Measurements from ENCODE around the gene ARHGAP42.

ARHGAP42 gene

GRCh38 chr11:100978442-100978841 is 291.4 kb downstream of the ARHGAP42 start:
- H3K4me3 Mint-ChIP-seq: no peak overlapping the region
- H3K27ac Mint-ChIP-seq: no peak overlapping the region
- H3K9me3 Mint-ChIP-seq: no peaks in the 10 kb centered on the region
- no peaks in the 10 kb centered on the region for H3K27me3 Mint-ChIP-seq (ENCODE audit: low read depth)
- H3K36me3 Mint-ChIP-seq (ENCODE audit: low read depth): peaks cover 59% of the 10 kb centered on the region
- H3K4me1 Mint-ChIP-seq: no peaks in the 10 kb centered on the region
- no peak for TF ChIP-seq CTCF (IDR thresholded peaks at IDR 0.05; ENCODE audit: unreplicated experiment in 3 of 3)

GRCh38 chr11:100978939-100979338 is 291.9 kb downstream of the ARHGAP42 start:
- no peak overlapping the region for H3K27ac Mint-ChIP-seq
- H3K4me1 Mint-ChIP-seq: no peaks in the 10 kb centered on the region
- H3K27me3 Mint-ChIP-seq (ENCODE audit: low read depth): no peaks in the 10 kb centered on the region
- no peak overlapping the region for H3K4me3 Mint-ChIP-seq
- no peaks in the 10 kb centered on the region for H3K9me3 Mint-ChIP-seq
- H3K36me3 Mint-ChIP-seq (ENCODE audit: low read depth): peaks cover 58% of the 10 kb centered on the region
- TF ChIP-seq CTCF (IDR thresholded peaks at IDR 0.05; ENCODE audit: unreplicated experiment in 3 of 3): no peak

GRCh38 chr11:100980156-100980555 is 293.1 kb downstream of the ARHGAP42 start:
- Mint-ChIP-seq H3K4me1 (no peaks in the 10 kb centered on the region), H3K4me3 (no peak overlapping the region), H3K36me3 (ENCODE audit: low read depth) (peaks cover 60% of the 10 kb centered on the region), H3K27me3 (ENCODE audit: low read depth) (no peaks in the 10 kb centered on the region), H3K27ac (no peak overlapping the region), H3K9me3 (no peaks in the 10 kb centered on the region)
- peak; percentile 28 to 47 (median 36) for TF ChIP-seq CTCF (IDR thresholded peaks at IDR 0.05; ENCODE audit: unreplicated experiment in 3 of 3)

GRCh38 chr11:100981196-100981824 is 294.2 kb downstream of the ARHGAP42 start:
- no peak for TF ChIP-seq CTCF (IDR thresholded peaks at IDR 0.05; ENCODE audit: unreplicated experiment in 3 of 3)
- no peak overlapping the region for H3K27ac Mint-ChIP-seq

GRCh38 chr11:100984668-100985067 is 297.6 kb downstream of the ARHGAP42 start:
- Mint-ChIP-seq H3K4me3 (no peak overlapping the region), H3K27me3 (ENCODE audit: low read depth) (no peaks in the 10 kb centered on the region), H3K9me3 (no peaks in the 10 kb centered on the region), H3K27ac (no peak overlapping the region), H3K36me3 (ENCODE audit: low read depth) (peaks cover 48% of the 10 kb centered on the region), H3K4me1 (no peaks in the 10 kb centered on the region)
- no peak for TF ChIP-seq CTCF (IDR thresholded peaks at IDR 0.05; ENCODE audit: unreplicated experiment in 3 of 3)

More at GRCh38 chr11:100981196-100981824, 294.2 kb downstream of the ARHGAP42 start:
- Mint-ChIP-seq H3K36me3 (ENCODE audit: low read depth) (peaks cover 64% of the 10 kb centered on the region), H3K27me3 (ENCODE audit: low read depth) (no peaks in the 10 kb centered on the region), H3K4me3 (no peak overlapping the region), H3K9me3 (no peaks in the 10 kb centered on the region), H3K4me1 (no peaks in the 10 kb centered on the region)

GRCh38 chr11:100990931-100991330 is 303.8 kb downstream of the ARHGAP42 start:
- no peak overlapping the region for H3K27ac Mint-ChIP-seq
- no peak for TF ChIP-seq CTCF (IDR thresholded peaks at IDR 0.05; ENCODE audit: unreplicated experiment in 3 of 3)

More at GRCh38 chr11:100990931-100991330, 303.8 kb downstream of the ARHGAP42 start:
- H3K27me3 Mint-ChIP-seq (ENCODE audit: low read depth): no peaks in the 10 kb centered on the region
- H3K36me3 Mint-ChIP-seq (ENCODE audit: low read depth): peaks cover 19% of the 10 kb centered on the region
- H3K4me1 Mint-ChIP-seq: no peaks in the 10 kb centered on the region
- H3K9me3 Mint-ChIP-seq: no peaks in the 10 kb centered on the region
- no peak overlapping the region for H3K4me3 Mint-ChIP-seq

Measured in nephron (organoid).